Kidney tubule cell (primary cell): Measurements from ENCODE around the gene CFAP299.
"Not testable (repeated sequence)": the region's sequence is repeated elsewhere in the genome, so short reads cannot be mapped to it uniquely, and the experiment has no call there.

Experiments
- DNase-seq: peaks from one replicate; pipeline ENCODE4 v3.0.0-alpha.2; 2018; ENCODE audit warnings: low spot score

The CFAP299 gene

GRCh38 chr4:80717204-80717603 lies 381.7 kb downstream of the CFAP299 start:
- no peak for DNase-seq

- DNase-seq: no peak
Observed at GRCh38 chr4:80726471-80726870, 390.9 kb downstream of the CFAP299 start.

GRCh38 chr4:80730158-80730557 lies 394.6 kb downstream of the CFAP299 start:
- DNase-seq: no peak

GRCh38 chr4:80731436-80731835 lies 395.9 kb downstream of the CFAP299 start:
- no peak for DNase-seq

GRCh38 chr4:80732010-80732409 lies 396.5 kb downstream of the CFAP299 start:
- DNase-seq: peak; percentile 22

- no peak for DNase-seq
Observed at GRCh38 chr4:80740375-80740774, 404.8 kb downstream of the CFAP299 start.

GRCh38 chr4:80749558-80749957 lies 414.0 kb downstream of the CFAP299 start:
- DNase-seq: not testable (repeated sequence)

GRCh38 chr4:80751200-80751599 lies 415.7 kb downstream of the CFAP299 start:
- no peak for DNase-seq

GRCh38 chr4:80767944-80768343 lies 432.4 kb downstream of the CFAP299 start:
- no peak for DNase-seq

GRCh38 chr4:80776168-80776567 lies 440.6 kb downstream of the CFAP299 start:
- DNase-seq: no peak

GRCh38 chr4:80781431-80781830 lies 445.9 kb downstream of the CFAP299 start:
- DNase-seq: peak; percentile 72

- no peak for DNase-seq
Observed at GRCh38 chr4:80787306-80787705, 451.8 kb downstream of the CFAP299 start.

GRCh38 chr4:80788798-80789197 lies 453.3 kb downstream of the CFAP299 start:
- DNase-seq: no peak

- DNase-seq: no peak
Observed at GRCh38 chr4:80790152-80790551, 454.6 kb downstream of the CFAP299 start.

GRCh38 chr4:80793660-80794059 lies 458.1 kb downstream of the CFAP299 start:
- DNase-seq: peak; percentile 20

GRCh38 chr4:80798082-80798481 lies 462.6 kb downstream of the CFAP299 start:
- DNase-seq: no peak

- DNase-seq: not testable (repeated sequence)
Observed at GRCh38 chr4:80800719-80801118, 465.2 kb downstream of the CFAP299 start.

GRCh38 chr4:80803337-80803736 lies 467.8 kb downstream of the CFAP299 start:
- no peak for DNase-seq

GRCh38 chr4:80806472-80806871 lies 470.9 kb downstream of the CFAP299 start:
- no peak for DNase-seq

GRCh38 chr4:80809039-80809729 lies 473.7 kb downstream of the CFAP299 start:
- no peak for DNase-seq

GRCh38 chr4:80811406-80811805 lies 475.9 kb downstream of the CFAP299 start:
- DNase-seq: peak; percentile 58

GRCh38 chr4:80812145-80812544 lies 476.6 kb downstream of the CFAP299 start:
- no peak for DNase-seq

- DNase-seq: no peak
Observed at GRCh38 chr4:80814266-80814665, 478.7 kb downstream of the CFAP299 start.
